A549 (cell line): ENCODE data around the gene SYTL2. TPM values are rescaled to one million over a fixed set of nuclear protein-coding genes. Genes with fewer than 3 reads are reported as not detected.

Experiments used
- ATAC-seq, 2 experiments: fragments of 200-7000 bp in 1 of 2; fragments of >200 bp in 1 of 2; cut with Nextera tagmentation in 1 of 2; cut with Tn5 transposase in 1 of 2; 3 replicates each; pipeline versions ENCODE4 v1.8.0 to v1.9.1; 2018 to 2020; ENCODE audit warnings: mild to moderate bottlenecking in 1 of 2, moderate library complexity in 1 of 2
- CTCF ChIA-PET: fragments of 300-600 bp; sonication (Branson Sonifier 250); formaldehyde crosslinking; extraction: SDS; loops from one replicate; lab custom pipeline; 2021; ENCODE audit warnings: antibody characterized with exemption, inconsistent platforms; lab: Yijun Ruan, JAX
- POLR2A ChIA-PET: fragments of 350-600 bp; formaldehyde crosslinking; extraction: SDS; loops from one replicate; lab custom pipeline; 2021; ENCODE audit warnings: antibody characterized with exemption, inconsistent platforms; lab: Yijun Ruan, JAX
- DNase-seq, 2 experiments: peaks; one replicate each; pipeline versions ENCODE4 v3.0.0 to v3.0.0-alpha.2; 2011 to 2016; ENCODE audit warnings: low read depth in 1 of 2, low spot score in 1 of 2
- FAIRE-seq: peaks from 2 replicates; lab custom pipeline; 2011; peaks lifted over from hg19 to GRCh38; lab: Jason Lieb, UNC
- H3K27ac ChIP-seq, 2 experiments: fragments of >200 bp; sonication (Bioruptor Twin); formaldehyde crosslinking; 3 replicates each; pipeline ENCODE4 v1.5.1; 2016 to 2017
- H3K4me1 ChIP-seq: fragments of >200 bp; sonication (Bioruptor Twin); formaldehyde crosslinking; 3 replicates; pipeline ENCODE4 v1.6.1; 2016
- H3K4me2 ChIP-seq: fragments of >200 bp; sonication (Bioruptor Twin); formaldehyde crosslinking; 3 replicates; pipeline ENCODE4 v1.6.1; 2016
- H3K4me3 ChIP-seq: fragments of >200 bp; sonication (Bioruptor Twin); formaldehyde crosslinking; 3 replicates; pipeline ENCODE4 v1.5.1; 2016
- H3K9me3 ChIP-seq: fragments of >200 bp; sonication (Bioruptor Twin); formaldehyde crosslinking; 3 replicates; pipeline ENCODE4 v1.6.1; 2016
- BCL3 ChIP-seq: fragments of >200 bp; sonication (Bioruptor Twin); formaldehyde crosslinking; IDR thresholded peaks from 3 replicates; pipeline ENCODE4 v1.6.1; 2016
- CBX8 ChIP-seq: fragments of 200-600 bp; sonication (generic); IDR thresholded peaks from 2 replicates; pipeline ENCODE4 v1.6.1; 2016
- CTCF ChIP-seq: fragments of >200 bp; sonication (Bioruptor Twin); formaldehyde crosslinking; IDR thresholded peaks from 3 replicates; pipeline ENCODE4 v1.5.1; 2016
- ELK1 ChIP-seq: fragments of 150-350 bp; IDR thresholded peaks from 2 replicates; pipeline ENCODE4 v1.6.1; 2014; ENCODE audit warnings: low read depth, mild to moderate bottlenecking, low read length
- EP300 ChIP-seq, 2 experiments: fragments of >200 bp; sonication (Bioruptor Twin); formaldehyde crosslinking; IDR thresholded peaks; 2 replicates in 1 of 2; 3 replicates in 1 of 2; pipeline ENCODE4 v1.6.1; 2016 to 2017
- ESRRA ChIP-seq: fragments of 150-350 bp; IDR thresholded peaks from 2 replicates; pipeline ENCODE4 v1.6.1; 2014; ENCODE audit warnings: mild to moderate bottlenecking, low read length, borderline replicate concordance
- FOSB ChIP-seq: fragments of 250-450 bp; sonication (Bioruptor Pico); IDR thresholded peaks from 2 replicates; pipeline ENCODE4 v1.5.0; 2020; ENCODE audit warnings: mild to moderate bottlenecking, moderate library complexity
- GATA3 ChIP-seq: IDR thresholded peaks from 2 replicates; pipeline ENCODE4 v1.6.1; 2012; ENCODE audit warnings: borderline replicate concordance
- HES2 ChIP-seq: fragments of >200 bp; sonication (Bioruptor Twin); formaldehyde crosslinking; IDR thresholded peaks from 2 replicates; pipeline ENCODE4 v1.6.1; 2016
- HMGXB4 ChIP-seq: fragments of 250-450 bp; sonication (Bioruptor Pico); IDR thresholded peaks from 2 replicates; pipeline ENCODE4 v1.5.0; 2021; ENCODE audit warnings: mild to moderate bottlenecking, moderate library complexity, borderline replicate concordance
- HOXB5 ChIP-seq: fragments of 250-450 bp; sonication (Bioruptor Pico); IDR thresholded peaks from 2 replicates; pipeline ENCODE4 v1.5.0; 2020; ENCODE audit warnings: mild to moderate bottlenecking, moderate library complexity
- JUN ChIP-seq, 2 experiments: fragments of >200 bp; sonication (Bioruptor Twin); formaldehyde crosslinking; IDR thresholded peaks; 2 replicates in 1 of 2; 3 replicates in 1 of 2; pipeline ENCODE4 v1.6.1; 2016 to 2017
- KDM5A ChIP-seq: fragments of 200-600 bp; sonication (generic); IDR thresholded peaks from 2 replicates; pipeline ENCODE4 v1.6.1; 2016; ENCODE audit warnings: antibody characterized with exemption, mild to moderate bottlenecking
- MAFK ChIP-seq: fragments of 450-650 bp; IDR thresholded peaks from 2 replicates; pipeline ENCODE4 v1.6.1; 2014; ENCODE audit not compliant: partially characterized antibody
- MAZ ChIP-seq: fragments of 150-350 bp; IDR thresholded peaks from 2 replicates; pipeline ENCODE4 v1.6.1; 2014; ENCODE audit warnings: antibody characterized with exemption, low read depth, low read length, borderline replicate concordance
- NPAS2 ChIP-seq: fragments of 250-450 bp; sonication (Bioruptor Pico); IDR thresholded peaks from 2 replicates; pipeline ENCODE4 v1.8.0; 2022; ENCODE audit warnings: mild to moderate bottlenecking, moderate library complexity, borderline replicate concordance
- NR3C1 ChIP-seq: fragments of >200 bp; sonication (Bioruptor Twin); formaldehyde crosslinking; IDR thresholded peaks from 3 replicates; pipeline ENCODE4 v1.6.1; 2017
- RAD21 ChIP-seq, 2 experiments: fragments of >200 bp in 1 of 2; sonication (Bioruptor Twin) in 1 of 2; formaldehyde crosslinking in 1 of 2; IDR thresholded peaks in 1 of 2; conservative IDR thresholded peaks in 1 of 2; 2 replicates in 1 of 2; 3 replicates in 1 of 2; pipeline ENCODE4 v1.6.1; 2012 to 2018; ENCODE audit warnings: inconsistent platforms in 1 of 2
- RARB ChIP-seq: fragments of 250-450 bp; sonication (Bioruptor Pico); IDR thresholded peaks from 2 replicates; pipeline ENCODE4 v1.8.0; 2021; ENCODE audit warnings: mild to moderate bottlenecking, moderate library complexity
- SMC3 ChIP-seq: fragments of >200 bp; sonication (Bioruptor Twin); formaldehyde crosslinking; IDR thresholded peaks from 3 replicates; pipeline ENCODE4 v1.6.1; 2018; ENCODE audit warnings: inconsistent platforms
- SREBF2 ChIP-seq: fragments of 450-650 bp; IDR thresholded peaks from 2 replicates; pipeline ENCODE4 v1.6.1; 2014; ENCODE audit warnings: mild to moderate bottlenecking, moderate library complexity
- USF2 ChIP-seq: fragments of 450-650 bp; IDR thresholded peaks from 2 replicates; pipeline ENCODE4 v1.6.1; 2014; ENCODE audit warnings: antibody characterized with exemption
- ZC3H11A ChIP-seq: fragments of 450-650 bp; IDR thresholded peaks from 2 replicates; pipeline ENCODE4 v1.6.1; 2014; ENCODE audit warnings: antibody characterized with exemption, mild to moderate bottlenecking
- ZNF302 ChIP-seq: fragments of 250-450 bp; sonication (Bioruptor Pico); IDR thresholded peaks from 2 replicates; pipeline ENCODE4 v1.9.0; 2021; ENCODE audit warnings: inconsistent platforms, mild to moderate bottlenecking, moderate library complexity
- WGBS: methylation state at CpG from one replicate; pipeline ENCODE4 v1.1.6; 2017; ENCODE audit errors: missing lambda C conversion rate; 5-methylcytosine and 5-hydroxymethylcytosine counted together
- polyA plus RNA-seq, 4 experiments: library from polyadenylated mRNA; depleted of rRNA in 3 of 4; stranded (reverse); fragments of >200 nt; fragmentation: RNase III in 1 of 4; extraction: RNeasy Plus Mini Kit Qiagen cat#74134 plus additional on column Dnase treatment in 1 of 4; gene quantifications; 2 replicates in 3 of 4; 3 replicates in 1 of 4; pipeline ENCODE4 v1.2.3, GENCODE V29; 2011 to 2017

The SYTL2 gene
- polyA plus RNA-seq, 2 of the 4 experiments (the other 2 are of a cell fraction): 11.6 to 34.2 TPM

GRCh38 chr11:85697747-85698146 is 113.2 kb downstream of the SYTL2 start:
- H3K4me3 ChIP-seq: no peak overlapping the region
- no peak for FAIRE-seq
- TF ChIP-seq MAZ (no peak), FOSB (CRISPR knock-in tag) (no peak), KDM5A (no peak), MAFK (no peak), SREBF2 (no peak), RARB (CRISPR knock-in tag) (no peak), NPAS2 (CRISPR knock-in tag) (no peak), NR3C1 (no peak), HES2 (no peak), HOXB5 (CRISPR knock-in tag) (no peak), CBX8 (no peak), ZC3H11A (no peak), HMGXB4 (CRISPR knock-in tag) (no peak), EP300 (IDR thresholded peaks at IDR 0.05) (no peak), ZNF302 (CRISPR knock-in tag) (no peak), BCL3 (no peak)
- TF ChIP-seq, all 56 proteins: peak for 0
- H3K4me1 ChIP-seq: peaks cover 15% of the 10 kb centered on the region
- CTCF ChIA-PET: interaction anchor here (0.6 to 5.2 kb wide), 5 partner anchors 11 to 157 kb away, joined by 3 to 23 read pairs (median 4); partner anchors contain the start of gene CCDC83
- POLR2A ChIA-PET: no interaction called here
- no peaks in the 10 kb centered on the region for H3K9me3 ChIP-seq
- ATAC-seq: no peak
- WGBS: 88% methylated on average over 2 of the region's 2 CpGs
- DNase-seq: no peak
- no peak overlapping the region for H3K4me2 ChIP-seq
- H3K27ac ChIP-seq: no peak overlapping the region

- CTCF ChIA-PET: interaction anchor here (0.7 to 5.2 kb wide), 16 partner anchors 9 to 159 kb away, joined by 3 to 23 read pairs (median 4); partner anchors contain the start of genes CCDC83, CCDC89, CREBZF and TMEM126A
- Histone ChIP-seq H3K4me3 (no peak overlapping the region), H3K4me1 (peaks cover 15% of the 10 kb centered on the region), H3K27ac (peak overlapping the region; percentile 28 to 34; a peak in 1 of 6 replicates), H3K9me3 (no peaks in the 10 kb centered on the region), H3K4me2 (no peak overlapping the region)
- FAIRE-seq: peak; percentile 13
- POLR2A ChIA-PET: no interaction called here
- no peak for TF ChIP-seq JUN (IDR thresholded peaks at IDR 0.05)
- no peak for DNase-seq
- no peak for ATAC-seq
Observed at GRCh38 chr11:85695546-85695945, 115.4 kb downstream of the SYTL2 start.

GRCh38 chr11:85694385-85694980 is 116.5 kb downstream of the SYTL2 start:
- CTCF ChIA-PET: interaction anchor here (0.6 to 5.2 kb wide), 19 partner anchors 9 to 235 kb away, joined by 3 to 25 read pairs (median 4); partner anchors contain the start of genes CCDC83, CCDC89 and TMEM126A
- peaks cover 15% of the 10 kb centered on the region for H3K4me1 ChIP-seq
- peak; percentile 31 to 71 for DNase-seq
- H3K4me3 ChIP-seq: no peak overlapping the region
- 100% methylated on average over 1 of the region's 1 CpG for WGBS
- H3K4me2 ChIP-seq: peak overlapping the region; percentile 25; the same call in 1 of the 3 replicates
- FAIRE-seq: peak; percentile 13
- peak; percentile 50 to 79; a peak in 5 of 6 replicates for ATAC-seq
- peak; percentile 86 for TF ChIP-seq CTCF
- TF ChIP-seq USF2: no peak
- TF ChIP-seq RAD21 (conservative IDR thresholded peaks at IDR 0.05 in 1 of 2, IDR thresholded peaks at IDR 0.05 in 1 of 2): peak; percentile 92 to 95
- TF ChIP-seq ELK1: no peak
- TF ChIP-seq SREBF2: no peak
- TF ChIP-seq SMC3: peak; percentile 93
- TF ChIP-seq ESRRA: no peak
- no peak for TF ChIP-seq GATA3
- TF ChIP-seq JUN (IDR thresholded peaks at IDR 0.05): no peak
- no peaks in the 10 kb centered on the region for H3K9me3 ChIP-seq
- POLR2A ChIA-PET: no interaction called here
- peak overlapping the region in 1 of 2 experiments; percentile 34; a peak in 2 of 6 replicates for H3K27ac ChIP-seq
